Kidney (tissue), 14 donors: ENCODE measurements around the gene DPH6. TPM values are rescaled to one million over a fixed set of nuclear protein-coding genes. Genes with fewer than 3 reads are reported as not detected.
"Not testable (repeated sequence)": the region's sequence is repeated elsewhere in the genome, so short reads cannot be mapped to it uniquely, and the experiment has no call there.

Source experiments
- DNase-seq, 5 donors: peaks; one replicate each; pipeline ENCODE4 v3.0.0-alpha.2; 2013 to 2020
- FAIRE-seq: peaks from 2 replicates; lab custom pipeline; 2012; peaks lifted over from hg19 to GRCh38; lab: Jason Lieb, UNC
- H3K27ac ChIP-seq, 2 donors: one replicate each; pipeline ENCODE4 v1.7.0; 2013; ENCODE audit warnings: low read depth in 2 of 2, low read length in 2 of 2, inconsistent platforms in 1 of 2
- H3K27me3 ChIP-seq: one replicate; pipeline ENCODE4 v1.7.1; 2013; ENCODE audit warnings: low read length, inconsistent platforms; ENCODE audit not compliant: control insufficient read depth, insufficient read depth
- H3K36me3 ChIP-seq, 3 donors: one replicate each; pipeline versions ENCODE4 v1.7.0 to v1.7.1; 2013; ENCODE audit warnings: low read length in 3 of 3, control low read depth in 1 of 3, inconsistent platforms in 1 of 3; ENCODE audit not compliant: insufficient read depth in 3 of 3, control insufficient read depth in 2 of 3
- H3K4me1 ChIP-seq, 3 donors: one replicate each; pipeline versions ENCODE4 v1.7.0 to v1.7.1; 2013; ENCODE audit warnings: low read length in 3 of 3, inconsistent platforms in 1 of 3, low read depth in 1 of 3; ENCODE audit not compliant: control insufficient read depth in 2 of 3, insufficient read depth in 2 of 3
- H3K4me3 ChIP-seq, 3 donors: one replicate each; pipeline versions ENCODE4 v1.7.0 to v1.8.1; 2013; ENCODE audit warnings: low read length in 3 of 3, control low read depth in 1 of 3, inconsistent platforms in 1 of 3
- H3K9ac ChIP-seq, 3 donors: one replicate each; pipeline versions ENCODE4 v1.7.0 to v1.7.1; 2013; ENCODE audit warnings: low read length in 3 of 3, control low read depth in 1 of 3, inconsistent platforms in 1 of 3
- H3K9me3 ChIP-seq, 3 donors: one replicate each; pipeline versions ENCODE4 v1.7.0 to v1.7.1; 2013; ENCODE audit warnings: low read length in 3 of 3, control low read depth in 1 of 3, inconsistent platforms in 1 of 3; ENCODE audit not compliant: control insufficient read depth in 2 of 3, insufficient read depth in 1 of 3
- intact Hi-C: fragments of 100-400 bp; cut with DNase I; formaldehyde crosslinking; loops from one replicate; pipeline ENCODE4 v1.11.1; 2022
- polyA plus RNA-seq: library from polyadenylated mRNA; stranded (reverse); fragments of 350-450 nt; fragmentation: Illumina TruSeq; extraction: RNeasy Lipid Tissue Mini Kit (QIAGEN cat#74804); gene quantifications from one replicate; pipeline ENCODE4 v1.2.3, GENCODE V29; 2014; ENCODE audit warnings: low read depth, low replicate concordance; ENCODE audit not compliant: insufficient read depth
- total RNA-seq: library from RNA; stranded (reverse); fragmentation: NEBNext Ultra II Directional; extraction: Animal tissue kit (Norgen Biotek cat#: 25700); gene quantifications from one replicate; pipeline ENCODE4 v1.2.1, GENCODE V29; 2021
- TF ChIP-seq, protein P1 (sequence below): IDR thresholded peaks from 3 replicates; pipeline ENCODE4 v1.5.1; 2012; ENCODE audit warnings: mild to moderate bottlenecking, moderate library complexity, borderline replicate concordance; ENCODE audit not compliant: insufficient read depth; ENCODE audit errors: extremely low read depth
- donor health status: control.
- donor health status: control.
- donor health status: control.
- donor health status: control.
- donor health status: control.
- donor health status: DM: yes; HTN: yes; CAD: no.
- donor health status: Normal renal cell carcinoma (clear cell type).

Gene DPH6
- total and polyA plus RNA-seq, 2 donors from 2014 or later: 10.1 to 29.8 TPM

DNA sequence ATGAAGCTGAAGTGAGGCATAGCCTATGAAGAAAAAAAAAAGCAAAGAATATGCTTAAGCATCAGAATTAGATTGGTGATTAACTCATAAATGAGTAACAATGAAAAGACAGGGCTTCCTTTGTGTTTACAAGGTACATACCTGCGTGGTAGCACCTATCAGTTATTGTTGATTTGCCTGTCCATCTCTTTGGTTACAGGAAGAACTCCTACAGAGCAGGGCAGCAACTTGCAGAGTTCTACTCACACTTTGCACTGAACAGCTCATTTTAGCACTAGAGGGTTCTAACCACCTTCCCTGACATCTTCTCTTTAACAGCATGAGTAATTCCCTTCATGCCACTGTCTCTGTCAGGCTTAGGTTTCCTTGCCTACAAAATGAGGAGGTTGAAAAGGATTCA lies 166.0 kb downstream of the DPH6 start:
- H3K4me1 ChIP-seq: no peaks in the 10 kb centered on the region
- no peaks in the 10 kb centered on the region for H3K27me3 ChIP-seq
- intact Hi-C loops: no loop called here
- H3K9me3 ChIP-seq: no peaks in the 10 kb centered on the region
- no peak for FAIRE-seq
- TF ChIP-seq, protein P1, sequence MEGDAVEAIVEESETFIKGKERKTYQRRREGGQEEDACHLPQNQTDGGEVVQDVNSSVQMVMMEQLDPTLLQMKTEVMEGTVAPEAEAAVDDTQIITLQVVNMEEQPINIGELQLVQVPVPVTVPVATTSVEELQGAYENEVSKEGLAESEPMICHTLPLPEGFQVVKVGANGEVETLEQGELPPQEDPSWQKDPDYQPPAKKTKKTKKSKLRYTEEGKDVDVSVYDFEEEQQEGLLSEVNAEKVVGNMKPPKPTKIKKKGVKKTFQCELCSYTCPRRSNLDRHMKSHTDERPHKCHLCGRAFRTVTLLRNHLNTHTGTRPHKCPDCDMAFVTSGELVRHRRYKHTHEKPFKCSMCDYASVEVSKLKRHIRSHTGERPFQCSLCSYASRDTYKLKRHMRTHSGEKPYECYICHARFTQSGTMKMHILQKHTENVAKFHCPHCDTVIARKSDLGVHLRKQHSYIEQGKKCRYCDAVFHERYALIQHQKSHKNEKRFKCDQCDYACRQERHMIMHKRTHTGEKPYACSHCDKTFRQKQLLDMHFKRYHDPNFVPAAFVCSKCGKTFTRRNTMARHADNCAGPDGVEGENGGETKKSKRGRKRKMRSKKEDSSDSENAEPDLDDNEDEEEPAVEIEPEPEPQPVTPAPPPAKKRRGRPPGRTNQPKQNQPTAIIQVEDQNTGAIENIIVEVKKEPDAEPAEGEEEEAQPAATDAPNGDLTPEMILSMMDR: no peak
- no peak for DNase-seq
- no peak overlapping the region for H3K4me3 ChIP-seq
- no peaks in the 10 kb centered on the region for H3K36me3 ChIP-seq
- H3K9ac ChIP-seq: no peak overlapping the region
- no peak overlapping the region for H3K27ac ChIP-seq

DNA sequence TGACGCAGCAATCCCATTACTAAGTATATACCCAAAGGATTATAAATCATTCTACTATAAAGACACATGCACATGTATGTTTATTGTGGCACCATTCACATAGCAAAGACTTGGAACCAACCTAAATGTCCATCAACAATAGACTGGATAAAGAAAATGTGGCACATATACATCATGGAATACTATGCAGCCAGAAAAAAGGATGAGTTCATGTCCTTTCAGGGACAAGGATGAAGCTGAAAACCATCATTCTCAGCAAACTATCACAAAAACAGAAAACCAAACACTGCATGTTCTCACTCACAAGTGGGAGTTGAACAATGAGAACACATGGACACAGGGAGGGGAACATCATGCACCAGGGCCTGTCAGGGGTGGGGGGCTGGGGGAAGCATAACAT lies 167.5 kb downstream of the DPH6 start:
- H3K27me3 ChIP-seq, H3K9me3 ChIP-seq, FAIRE-seq, H3K4me1 ChIP-seq, H3K36me3 ChIP-seq, H3K9ac ChIP-seq, H3K4me3 ChIP-seq, DNase-seq, intact Hi-C loops, H3K27ac ChIP-seq: not testable (repeated sequence)

DNA sequence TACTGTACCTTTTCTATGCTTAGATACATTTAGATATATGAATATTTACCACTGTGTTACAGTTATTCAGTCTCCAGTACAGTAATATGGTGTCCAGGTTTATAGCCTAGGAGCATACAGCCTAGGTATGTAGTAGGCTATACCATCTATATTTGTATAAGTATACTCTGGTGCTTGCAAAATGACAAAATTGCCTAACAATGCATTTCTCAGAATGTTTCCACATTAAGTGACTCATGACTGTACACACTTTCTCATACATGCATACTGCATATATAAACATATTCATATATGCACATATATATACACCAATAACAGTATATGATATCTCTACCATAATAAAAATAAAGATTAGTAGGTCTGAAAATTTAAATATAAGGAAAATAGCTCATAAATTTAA lies 169.3 kb downstream of the DPH6 start:
- DNase-seq: no peak
- intact Hi-C loops: no loop called here
- TF ChIP-seq, protein P1: no peak

DNA sequence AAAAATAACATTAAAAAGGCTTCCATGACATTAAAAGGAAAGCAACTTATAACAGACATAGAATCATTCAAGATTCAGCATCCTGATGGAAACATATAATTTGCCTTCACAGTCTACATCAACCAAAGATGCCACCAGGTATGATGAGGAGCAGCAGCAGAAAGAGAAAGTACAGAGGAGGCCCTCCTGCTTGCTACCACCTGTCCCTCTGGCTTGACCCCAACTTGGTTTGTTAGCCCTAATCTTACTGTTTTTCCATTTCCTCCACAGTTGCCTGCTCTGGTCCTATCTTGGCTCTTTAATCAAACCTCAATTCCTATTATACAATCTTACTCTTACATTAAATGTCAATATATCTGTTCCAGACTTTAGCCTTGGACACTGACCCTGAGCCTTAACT lies 171.3 kb downstream of the DPH6 start:
- intact Hi-C loops: no loop called here
- no peak for FAIRE-seq
- DNase-seq: no peak

More for the DNA sequence above, 169.3 kb downstream of the DPH6 start:
- Histone ChIP-seq H3K36me3 (peaks cover 0 to 2% (median 0%) of the 10 kb centered on the region in 3 donors), H3K27me3 (no peaks in the 10 kb centered on the region), H3K4me3 (no peak overlapping the region), H3K9ac (no peak overlapping the region), H3K27ac (no peak overlapping the region), H3K4me1 (no peaks in the 10 kb centered on the region), H3K9me3 (no peaks in the 10 kb centered on the region)
- no peak for FAIRE-seq

More for the DNA sequence above, 171.3 kb downstream of the DPH6 start:
- Histone ChIP-seq H3K27ac (no peak overlapping the region), H3K4me3 (no peak overlapping the region), H3K9ac (no peak overlapping the region), H3K4me1 (no peaks in the 10 kb centered on the region), H3K27me3 (no peaks in the 10 kb centered on the region), H3K36me3 (peaks cover 0 to 2% (median 0%) of the 10 kb centered on the region in 3 donors), H3K9me3 (no peaks in the 10 kb centered on the region)
- TF ChIP-seq, protein P1: no peak
